ENCODE measurements around the gene DYRK3. TPM values are rescaled to one million over a fixed set of nuclear protein-coding genes. Genes with fewer than 3 reads are reported as not detected.
A peak's percentile ranks its signal among the peaks of the same experiment; 100 is the strongest.
"Not testable (repeated sequence)": the region's sequence is repeated elsewhere in the genome, so short reads cannot be mapped to it uniquely, and the experiment has no call there.

The DYRK3 gene
- total RNA-seq, 4 donors from 2014 or later: 0.85 to 1.8 (median 1.0) TPM

DNA sequence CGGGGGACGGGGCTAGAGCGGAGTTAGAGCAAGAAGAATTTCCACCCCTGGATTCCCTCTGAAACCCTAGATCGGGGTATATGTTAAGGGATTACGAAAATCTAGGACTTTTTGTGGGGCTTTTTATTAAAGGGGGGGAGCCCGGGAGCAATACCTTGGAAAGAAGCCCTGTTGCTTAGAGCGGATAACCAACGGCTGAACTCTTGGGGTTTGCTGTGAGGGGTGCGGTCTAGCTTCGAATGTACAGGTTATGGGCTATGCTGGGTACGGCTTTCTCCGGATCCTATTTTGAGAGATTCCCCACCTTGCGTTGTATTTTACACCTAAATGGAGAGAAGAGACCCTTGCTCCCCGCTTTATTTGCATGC, 626 bp downstream of the DYRK3 start:
- no peaks in the 10 kb centered on the region for H3K27me3 ChIP-seq
- peak overlapping the region; percentile 76 to 93 (median 88) for H3K4me3 ChIP-seq
- H3K27ac ChIP-seq: peak overlapping the region; percentile 70 to 79 (median 73)
- peaks cover 11 to 16% of the 10 kb centered on the region in 2 donors for H3K4me1 ChIP-seq
- DNase-seq (no peak), ATAC-seq (no peak)
- H3K9me3 ChIP-seq: no peaks in the 10 kb centered on the region
- in situ Hi-C loops (cut with MboI; ENCODE audit: low sequenced_read_pairs in 4 of 4): loop anchor here (5.0 to 25.0 kb wide), 5 partner anchors 169 to 426 kb away; partner anchors contain the start of genes PFKFB2 (in 1 of the 4) and YOD1 (in 1 of the 4)
- TF ChIP-seq POLR2A (IDR thresholded peaks at IDR 0.05): no peak
- TF ChIP-seq, protein P1, sequence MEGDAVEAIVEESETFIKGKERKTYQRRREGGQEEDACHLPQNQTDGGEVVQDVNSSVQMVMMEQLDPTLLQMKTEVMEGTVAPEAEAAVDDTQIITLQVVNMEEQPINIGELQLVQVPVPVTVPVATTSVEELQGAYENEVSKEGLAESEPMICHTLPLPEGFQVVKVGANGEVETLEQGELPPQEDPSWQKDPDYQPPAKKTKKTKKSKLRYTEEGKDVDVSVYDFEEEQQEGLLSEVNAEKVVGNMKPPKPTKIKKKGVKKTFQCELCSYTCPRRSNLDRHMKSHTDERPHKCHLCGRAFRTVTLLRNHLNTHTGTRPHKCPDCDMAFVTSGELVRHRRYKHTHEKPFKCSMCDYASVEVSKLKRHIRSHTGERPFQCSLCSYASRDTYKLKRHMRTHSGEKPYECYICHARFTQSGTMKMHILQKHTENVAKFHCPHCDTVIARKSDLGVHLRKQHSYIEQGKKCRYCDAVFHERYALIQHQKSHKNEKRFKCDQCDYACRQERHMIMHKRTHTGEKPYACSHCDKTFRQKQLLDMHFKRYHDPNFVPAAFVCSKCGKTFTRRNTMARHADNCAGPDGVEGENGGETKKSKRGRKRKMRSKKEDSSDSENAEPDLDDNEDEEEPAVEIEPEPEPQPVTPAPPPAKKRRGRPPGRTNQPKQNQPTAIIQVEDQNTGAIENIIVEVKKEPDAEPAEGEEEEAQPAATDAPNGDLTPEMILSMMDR (IDR thresholded peaks at IDR 0.05 in 4 of 5, conservative IDR thresholded peaks at IDR 0.05 in 1 of 5): no peak
- intact Hi-C loops (cut with DNase I; ENCODE audit: low total_unique reads): loop anchor here (1.0 to 2.0 kb wide), 3 partner anchors 24 to 91 kb away; partner anchors contain the start of genes EIF2D and MAPKAPK2
- H3K36me3 ChIP-seq: no peaks in the 10 kb centered on the region

DNA sequence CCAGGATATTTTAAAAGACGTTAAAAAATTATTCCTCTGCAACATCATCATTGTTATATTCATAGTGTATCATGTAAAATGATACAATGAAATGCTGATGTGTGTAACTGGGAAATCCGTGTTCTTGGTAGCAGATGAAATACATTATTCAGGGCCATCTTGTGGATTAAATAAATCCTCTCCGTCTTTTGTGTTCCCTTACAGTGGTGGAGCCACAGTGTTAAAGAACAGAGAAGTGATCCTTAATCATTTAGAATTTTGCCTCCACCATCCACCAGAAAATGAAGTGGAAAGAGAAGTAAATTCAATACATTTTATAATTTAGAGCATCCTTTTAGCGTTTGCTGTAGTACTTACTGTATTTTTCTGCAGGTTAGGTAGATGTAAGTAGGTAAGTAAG, 1.3 kb downstream of the DYRK3 start:
- Histone ChIP-seq H3K27ac (peak overlapping the region in 1 of 4 donors; percentile 11), H3K36me3 (no peaks in the 10 kb centered on the region), H3K4me3 (peak overlapping the region in 1 of 4 donors; percentile 93), H3K4me1 (peaks cover 11 to 16% of the 10 kb centered on the region in 2 donors), H3K27me3 (no peaks in the 10 kb centered on the region), H3K9me3 (no peaks in the 10 kb centered on the region)
- no peak for TF ChIP-seq POLR2A (IDR thresholded peaks at IDR 0.05)
- TF ChIP-seq, protein P1 (IDR thresholded peaks at IDR 0.05 in 4 of 5, conservative IDR thresholded peaks at IDR 0.05 in 1 of 5): no peak
- in situ Hi-C loops (cut with MboI; ENCODE audit: low sequenced_read_pairs in 4 of 4): loop anchor here (5.0 to 25.0 kb wide), 5 partner anchors 168 to 426 kb away; partner anchors contain the start of genes PFKFB2 (in 1 of the 4) and YOD1 (in 1 of the 4)
- intact Hi-C loops (cut with DNase I; ENCODE audit: low total_unique reads): no loop called here
- DNase-seq (no peak), ATAC-seq (no peak)

DNA sequence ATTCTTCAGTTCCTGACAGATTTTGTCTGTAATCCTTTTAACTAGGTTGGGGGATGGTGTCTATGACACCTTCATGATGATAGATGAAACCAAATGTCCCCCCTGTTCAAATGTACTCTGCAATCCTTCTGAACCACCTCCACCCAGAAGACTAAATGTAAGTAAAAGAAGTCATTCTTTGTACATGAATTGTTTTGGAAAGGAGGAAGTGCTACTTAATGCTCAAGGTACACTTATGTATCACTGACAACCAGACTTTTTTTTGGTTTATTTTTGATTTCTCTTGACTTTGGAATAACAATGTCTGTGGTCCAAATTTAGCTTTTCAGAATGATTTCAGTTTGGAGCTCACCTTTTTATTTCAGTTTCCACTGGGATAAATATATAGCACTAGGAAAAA, 2.3 kb downstream of the DYRK3 start:
- Histone ChIP-seq H3K4me3 (no peak overlapping the region), H3K27me3 (no peaks in the 10 kb centered on the region), H3K9me3 (no peaks in the 10 kb centered on the region), H3K27ac (peak overlapping the region in 2 of 4 donors; percentile 2 to 11), H3K36me3 (no peaks in the 10 kb centered on the region), H3K4me1 (peaks cover 11 to 16% of the 10 kb centered on the region in 2 donors)
- intact Hi-C loops (cut with DNase I; ENCODE audit: low total_unique reads) (no loop called here), in situ Hi-C loops (cut with MboI; ENCODE audit: low sequenced_read_pairs in 4 of 4) (loop anchor here (5.0 to 25.0 kb wide), 5 partner anchors 167 to 425 kb away; partner anchors contain the start of genes PFKFB2 (in 1 of the 4) and YOD1 (in 1 of the 4))
- DNase-seq: no peak
- ATAC-seq: no peak
- TF ChIP-seq, protein P1 (IDR thresholded peaks at IDR 0.05 in 4 of 5, conservative IDR thresholded peaks at IDR 0.05 in 1 of 5): no peak
- no peak for TF ChIP-seq POLR2A (IDR thresholded peaks at IDR 0.05)

DNA sequence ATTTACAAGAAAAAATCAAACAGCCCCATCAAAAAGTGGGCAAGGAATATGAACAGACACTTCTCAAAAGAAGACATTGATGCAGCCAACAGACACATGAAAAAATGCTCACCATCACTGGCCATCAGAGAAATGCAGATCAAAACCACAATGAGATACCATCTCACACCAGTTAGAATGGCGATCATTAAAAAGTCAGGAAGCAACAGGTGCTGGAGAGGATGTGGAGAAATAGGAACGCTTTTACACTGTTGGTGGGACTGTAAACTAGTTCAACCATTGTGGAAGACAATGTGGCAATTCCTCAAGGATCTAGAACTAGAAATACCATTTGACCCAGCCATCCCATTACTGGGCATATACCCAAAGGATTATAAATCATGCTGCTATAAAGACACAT, 6.7 kb downstream of the DYRK3 start:
- H3K4me3 ChIP-seq; intact Hi-C loops (cut with DNase I; ENCODE audit: low total_unique reads); H3K4me1 ChIP-seq; H3K27ac ChIP-seq; H3K36me3 ChIP-seq; H3K9me3 ChIP-seq; DNase-seq; H3K27me3 ChIP-seq; ATAC-seq: not testable (repeated sequence)
- in situ Hi-C loops (cut with MboI; ENCODE audit: low sequenced_read_pairs in 4 of 4): loop anchor here in 1 of 4 donors (25.0 kb wide), 1 partner anchor 420 kb away; the partner anchor contains the start of genes PFKFB2 and YOD1

DNA sequence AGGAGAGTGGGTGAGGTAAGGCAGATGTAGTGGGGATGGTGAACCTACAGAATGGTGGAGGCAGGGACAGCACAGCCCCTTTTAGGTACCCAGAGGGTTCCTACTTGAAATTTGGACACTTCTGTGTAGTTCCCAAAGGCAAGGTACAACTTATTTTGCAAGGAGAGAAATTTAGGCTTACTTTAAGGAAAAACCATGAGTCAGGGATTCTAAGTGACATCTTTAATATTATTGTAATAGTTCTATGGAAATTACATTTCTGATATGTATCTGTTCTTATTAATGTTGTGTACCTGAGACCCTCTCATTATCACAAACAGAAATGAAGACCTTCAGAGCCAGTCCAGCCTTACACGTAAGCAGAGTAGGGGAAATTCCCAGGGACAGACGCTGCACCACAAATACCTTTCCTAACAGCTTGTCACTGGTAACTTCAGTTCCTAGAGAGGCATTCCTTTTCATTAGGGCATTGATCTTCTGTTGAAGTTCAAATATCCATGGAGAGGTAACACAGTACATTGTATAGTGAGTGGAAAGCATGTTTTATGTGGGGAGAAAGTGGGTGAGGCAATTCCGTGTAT, 7.9 kb downstream of the DYRK3 start:
- ATAC-seq (no peak), DNase-seq (no peak)
- in situ Hi-C loops (cut with MboI; ENCODE audit: low sequenced_read_pairs in 4 of 4) (loop anchor here in 1 of 4 donors (25.0 kb wide), 1 partner anchor 419 kb away; the partner anchor contains the start of genes PFKFB2 and YOD1), intact Hi-C loops (cut with DNase I; ENCODE audit: low total_unique reads) (no loop called here)
- no peaks in the 10 kb centered on the region for H3K36me3 ChIP-seq
- no peaks in the 10 kb centered on the region for H3K9me3 ChIP-seq
- no peak overlapping the region for H3K27ac ChIP-seq
- no peaks in the 10 kb centered on the region for H3K4me1 ChIP-seq
- no peaks in the 10 kb centered on the region for H3K27me3 ChIP-seq
- no peak overlapping the region for H3K4me3 ChIP-seq
- TF ChIP-seq POLR2A (IDR thresholded peaks at IDR 0.05): no peak
- TF ChIP-seq, protein P1 (IDR thresholded peaks at IDR 0.05 in 4 of 5, conservative IDR thresholded peaks at IDR 0.05 in 1 of 5): no peak
